LNCaP clone FGC (cell line): ENCODE results near the gene CRTC1.

Experiments
- DNase-seq: peaks from one replicate; pipeline ENCODE4 v3.0.0-alpha.2; 2011; ENCODE audit warnings: low read depth
- H3K4me3 ChIP-seq: 2 replicates; pipeline ENCODE4 v1.5.1; 2011; ENCODE audit warnings: mild to moderate bottlenecking, low read depth, low read length, control low read depth
- TF ChIP-seq, protein P1 (sequence below): IDR thresholded peaks from 2 replicates; pipeline ENCODE4 v1.5.1; 2012; ENCODE audit warnings: mild to moderate bottlenecking; ENCODE audit not compliant: control insufficient read depth, insufficient read depth; ENCODE audit errors: extremely low read depth

CRTC1 gene

DNA sequence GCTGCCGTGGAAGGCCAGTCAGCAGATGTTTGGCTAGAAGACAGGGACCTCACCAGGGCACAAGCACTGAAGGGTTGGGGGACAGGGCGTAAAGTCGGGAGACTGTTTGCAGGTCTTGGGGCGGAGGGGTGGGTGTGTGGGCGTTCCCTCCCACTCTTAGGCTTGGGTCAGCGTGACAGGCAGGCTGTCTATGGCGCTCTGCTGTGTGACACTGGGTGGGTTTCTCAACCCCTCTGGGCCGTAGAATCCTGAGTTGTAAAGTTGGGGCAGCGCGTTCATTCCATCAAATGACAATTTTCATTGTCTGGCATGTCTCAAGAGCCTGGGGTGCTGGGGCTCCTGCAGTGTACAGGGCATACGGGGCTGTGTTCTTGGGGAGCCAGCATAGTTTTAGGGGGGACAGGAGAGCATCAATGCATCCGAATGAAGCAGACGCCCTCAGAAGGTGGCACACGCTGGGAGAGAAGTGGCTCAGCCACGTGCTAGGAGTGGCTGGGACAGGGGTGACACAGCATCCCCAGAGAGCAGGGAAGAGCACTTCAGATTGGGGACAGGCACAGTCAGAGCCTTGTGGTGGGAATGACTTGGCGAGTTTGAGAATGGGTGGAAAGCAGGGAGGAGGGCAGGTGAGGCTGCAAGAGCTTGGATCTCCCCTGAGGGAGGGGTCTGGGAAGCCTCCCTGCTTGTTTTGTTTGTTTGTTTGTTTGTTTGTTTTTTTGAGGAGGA is 4.4 kb downstream of the CRTC1 start:
- DNase-seq: no peak
- H3K4me3 ChIP-seq: no peak overlapping the region
- TF ChIP-seq, protein P1, sequence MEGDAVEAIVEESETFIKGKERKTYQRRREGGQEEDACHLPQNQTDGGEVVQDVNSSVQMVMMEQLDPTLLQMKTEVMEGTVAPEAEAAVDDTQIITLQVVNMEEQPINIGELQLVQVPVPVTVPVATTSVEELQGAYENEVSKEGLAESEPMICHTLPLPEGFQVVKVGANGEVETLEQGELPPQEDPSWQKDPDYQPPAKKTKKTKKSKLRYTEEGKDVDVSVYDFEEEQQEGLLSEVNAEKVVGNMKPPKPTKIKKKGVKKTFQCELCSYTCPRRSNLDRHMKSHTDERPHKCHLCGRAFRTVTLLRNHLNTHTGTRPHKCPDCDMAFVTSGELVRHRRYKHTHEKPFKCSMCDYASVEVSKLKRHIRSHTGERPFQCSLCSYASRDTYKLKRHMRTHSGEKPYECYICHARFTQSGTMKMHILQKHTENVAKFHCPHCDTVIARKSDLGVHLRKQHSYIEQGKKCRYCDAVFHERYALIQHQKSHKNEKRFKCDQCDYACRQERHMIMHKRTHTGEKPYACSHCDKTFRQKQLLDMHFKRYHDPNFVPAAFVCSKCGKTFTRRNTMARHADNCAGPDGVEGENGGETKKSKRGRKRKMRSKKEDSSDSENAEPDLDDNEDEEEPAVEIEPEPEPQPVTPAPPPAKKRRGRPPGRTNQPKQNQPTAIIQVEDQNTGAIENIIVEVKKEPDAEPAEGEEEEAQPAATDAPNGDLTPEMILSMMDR: no peak

DNA sequence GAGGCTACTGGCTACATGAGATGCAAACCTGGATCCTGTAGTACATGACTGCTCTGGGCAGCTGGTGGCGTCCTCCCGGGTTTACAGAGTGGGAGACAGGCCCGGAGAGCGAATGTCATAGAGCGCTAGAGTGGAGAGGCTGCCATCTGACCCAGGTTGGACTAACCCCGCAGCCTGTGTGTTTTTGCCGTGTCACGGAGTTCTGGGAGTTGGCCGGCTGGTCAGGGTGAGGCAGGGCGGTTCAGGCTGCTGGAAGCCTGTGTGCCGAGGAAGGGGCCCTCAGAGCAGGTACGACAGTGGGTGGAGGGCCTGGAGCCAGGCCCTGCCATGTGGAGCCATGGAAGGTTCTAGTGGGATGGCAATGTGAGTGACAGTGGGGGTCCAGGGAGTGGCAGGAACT is 12.5 kb downstream of the CRTC1 start:
- no peak overlapping the region for H3K4me3 ChIP-seq
- TF ChIP-seq, protein P1: no peak
- DNase-seq: no peak

DNA sequence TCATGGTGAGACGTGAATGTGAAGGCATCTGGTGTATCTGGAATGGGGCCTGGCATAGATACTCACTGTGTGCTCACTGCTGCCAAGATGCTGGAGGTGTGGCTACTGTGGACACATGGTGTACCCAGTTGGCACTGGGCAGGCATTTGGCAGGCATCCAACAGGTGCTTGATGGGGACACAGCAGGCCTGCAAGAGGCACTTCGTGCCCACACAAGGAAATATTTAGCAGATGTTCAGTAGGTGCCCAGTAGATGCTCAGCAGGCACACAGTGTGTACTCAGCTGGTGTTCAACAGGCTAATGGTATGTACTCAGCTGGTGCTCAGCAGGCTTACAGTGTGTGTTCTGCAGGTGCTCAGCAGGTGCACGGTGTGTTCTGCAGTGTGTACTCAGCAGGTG is 14.2 kb downstream of the CRTC1 start:
- DNase-seq: peak; percentile 79
- H3K4me3 ChIP-seq: no peak overlapping the region
- TF ChIP-seq, protein P1: no peak

DNA sequence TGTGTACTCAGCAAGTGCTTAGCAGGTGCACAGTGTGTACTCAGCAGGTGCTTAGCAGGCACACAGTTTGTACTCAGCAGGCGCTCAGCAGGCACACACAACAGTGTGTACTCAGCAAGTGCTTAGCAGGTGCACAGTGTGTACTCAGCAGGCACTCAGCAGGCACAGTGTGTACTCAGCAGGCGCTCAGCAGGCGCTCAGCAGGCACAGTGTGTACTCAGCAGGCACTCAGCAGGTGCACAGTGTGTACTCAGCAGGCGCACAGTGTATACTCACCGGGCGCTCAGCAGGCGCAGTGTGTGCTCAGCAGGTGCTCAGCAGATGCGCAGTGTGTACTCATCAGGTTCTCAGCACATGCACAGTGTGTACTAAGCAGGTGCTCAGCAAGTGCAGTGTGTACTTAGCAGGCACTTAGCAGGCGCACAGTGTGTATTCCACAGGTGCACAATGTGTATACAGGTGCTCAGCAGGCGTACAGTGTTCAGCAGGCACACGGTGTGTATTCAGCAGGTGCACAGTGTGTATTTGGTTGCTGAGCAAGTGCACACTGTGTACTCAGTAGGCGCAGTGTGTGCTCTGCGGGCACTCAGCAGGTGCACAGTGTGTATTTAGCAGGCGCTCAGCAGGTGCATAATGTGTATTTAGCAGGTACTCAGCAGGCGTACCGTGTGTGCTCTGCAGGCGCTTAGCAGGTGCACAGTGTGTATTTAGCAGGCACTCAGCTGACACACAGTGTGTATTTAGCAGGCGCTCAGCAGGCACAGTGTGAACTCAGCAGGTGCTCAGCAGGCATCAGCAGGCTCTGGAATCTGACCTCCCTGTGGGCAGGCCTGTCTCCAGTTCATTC is 15.1 kb downstream of the CRTC1 start:
- DNase-seq: peak; percentile 79
- no peak overlapping the region for H3K4me3 ChIP-seq
- TF ChIP-seq, protein P1: no peak

DNA sequence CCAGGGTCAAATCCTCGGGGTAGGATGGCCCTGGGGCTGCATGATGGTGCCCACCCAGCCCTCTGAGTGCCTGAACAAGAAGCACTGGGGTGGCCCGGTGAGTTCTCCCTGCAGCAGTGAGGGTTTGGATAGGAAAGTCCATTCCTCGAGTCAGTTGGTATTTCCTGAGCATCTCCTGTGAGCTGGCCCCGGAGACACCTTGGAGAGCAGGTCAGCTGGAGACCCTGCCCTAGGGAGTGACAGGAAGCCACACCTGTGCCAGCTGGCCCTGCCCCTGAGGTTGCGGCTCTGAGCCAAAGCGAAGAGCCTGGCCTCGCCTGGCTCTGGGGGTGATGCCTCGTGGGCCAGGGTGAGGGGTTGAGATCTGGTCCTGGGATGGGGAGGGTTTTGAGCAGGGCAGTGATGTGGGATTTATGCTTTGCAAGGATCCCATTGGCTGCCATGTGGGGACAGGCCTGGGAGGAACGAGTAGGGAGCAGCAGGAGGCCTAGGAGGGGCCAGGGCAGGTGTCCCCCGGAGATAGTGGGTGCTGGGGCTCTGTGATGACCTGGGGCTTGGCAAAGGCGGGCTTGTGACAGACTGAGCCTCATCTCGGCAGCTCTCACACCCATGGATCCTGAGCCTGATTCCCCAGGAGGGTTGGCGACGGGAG is 16.0 kb downstream of the CRTC1 start:
- no peak overlapping the region for H3K4me3 ChIP-seq

DNA sequence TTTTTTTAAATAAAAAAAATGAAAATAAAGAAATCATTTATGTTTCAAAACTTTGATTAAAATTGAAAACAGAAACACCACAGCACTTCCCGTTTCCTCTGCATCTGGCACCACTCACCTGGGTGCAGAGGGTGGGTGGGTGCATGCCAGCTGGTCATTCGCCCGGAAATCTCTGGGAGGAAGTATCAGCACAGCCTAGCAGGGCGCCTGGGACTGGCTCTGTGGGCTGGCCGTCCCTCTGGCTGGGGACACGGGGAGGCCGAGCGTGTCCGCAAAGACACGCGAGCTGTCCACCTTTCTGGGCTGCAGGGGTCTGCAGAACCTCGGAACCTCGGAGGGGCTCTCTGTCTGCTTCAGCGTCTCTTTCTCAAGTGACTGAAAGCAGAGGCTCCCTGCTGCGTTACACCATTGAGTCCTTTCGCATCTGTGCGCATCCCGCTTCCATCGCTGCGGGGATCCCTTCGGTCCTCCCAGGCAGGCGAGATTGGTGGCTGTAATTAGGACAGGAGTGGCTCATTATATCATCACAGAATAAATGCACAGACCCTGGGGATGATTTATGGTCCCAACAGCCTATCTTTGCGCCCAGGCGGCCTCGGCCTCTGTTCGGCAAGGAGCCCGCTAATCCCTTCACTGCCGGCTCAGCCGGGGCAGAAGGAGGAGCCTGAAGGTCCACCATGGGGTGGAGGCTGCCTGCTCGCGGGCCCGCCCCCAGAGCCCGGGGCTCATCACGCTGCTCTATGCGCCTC is 17.2 kb downstream of the CRTC1 start:
- TF ChIP-seq, protein P1: no peak
- DNase-seq: peak; percentile 78
- peak overlapping the region; percentile 32 for H3K4me3 ChIP-seq

More for the DNA sequence above, 16.0 kb downstream of the CRTC1 start:
- DNase-seq: no peak
- TF ChIP-seq, protein P1: no peak
